Measurements from ENCODE around the gene THTPA.

DNA sequence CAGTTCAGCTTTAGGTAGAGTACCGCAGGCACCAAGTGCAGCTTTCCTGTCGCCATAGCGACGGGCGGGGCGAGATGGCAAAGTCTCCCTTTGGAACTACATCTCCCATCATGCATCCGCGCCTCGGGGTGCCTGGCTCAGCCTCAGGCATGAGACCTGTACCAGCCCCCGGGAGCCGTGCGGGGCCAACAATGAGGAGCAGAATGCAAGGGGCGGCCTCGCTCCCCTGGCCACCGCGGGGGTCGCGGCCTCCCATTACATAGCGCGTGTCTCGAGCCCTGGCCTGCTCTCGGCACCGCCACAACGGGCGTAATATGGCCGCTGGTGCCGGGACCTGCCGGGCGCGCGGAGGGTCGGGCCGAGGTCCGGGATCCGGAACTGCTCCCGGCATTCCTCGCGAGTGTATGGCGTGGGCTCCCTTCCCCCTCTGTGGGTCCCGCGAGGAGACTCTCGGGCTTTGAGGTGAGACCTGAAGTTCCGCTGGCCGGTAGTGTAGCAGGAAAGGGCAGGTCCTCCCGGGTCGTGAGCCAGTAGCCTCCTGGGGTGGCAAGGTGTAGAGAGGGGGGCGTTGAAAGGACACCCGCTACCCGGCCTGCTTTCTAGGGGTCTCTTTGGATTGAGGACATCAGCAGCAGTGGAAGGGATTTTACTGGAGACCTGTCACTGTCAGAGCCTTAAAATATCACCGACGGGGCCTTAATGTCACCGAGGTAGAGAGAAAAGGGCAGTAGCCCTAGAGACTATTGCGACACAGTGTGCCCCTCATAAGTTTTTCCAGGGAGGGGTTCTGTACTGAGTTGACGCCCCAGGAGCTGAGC, at the start of gene THTPA:
- TF ChIP-seq ZNF10 (CRISPR knock-in tag; IDR thresholded peaks at IDR 0.05; ENCODE audit: borderline replicate concordance, low read depth) (peak; percentile 95; the same call in 1 of the 2 replicates), NR2F2 (IDR thresholded peaks at IDR 0.05; ENCODE audit: borderline replicate concordance, low read depth) (no peak), ELF3 (CRISPR knock-in tag; IDR thresholded peaks at IDR 0.05) (peak; percentile 95), SMAD1 (CRISPR knock-in tag; IDR thresholded peaks at IDR 0.05; ENCODE audit: borderline replicate concordance, low read depth) (peak; percentile 99), AHR (CRISPR knock-in tag; IDR thresholded peaks at IDR 0.05) (peak; percentile 99), ZNF121 (CRISPR knock-in tag; IDR thresholded peaks at IDR 0.05) (peak; percentile 93), STAG1 (CRISPR knock-in tag; IDR thresholded peaks at IDR 0.05) (no peak; the same call in 1 of the 2 replicates)
- TF ChIP-seq, protein P1, sequence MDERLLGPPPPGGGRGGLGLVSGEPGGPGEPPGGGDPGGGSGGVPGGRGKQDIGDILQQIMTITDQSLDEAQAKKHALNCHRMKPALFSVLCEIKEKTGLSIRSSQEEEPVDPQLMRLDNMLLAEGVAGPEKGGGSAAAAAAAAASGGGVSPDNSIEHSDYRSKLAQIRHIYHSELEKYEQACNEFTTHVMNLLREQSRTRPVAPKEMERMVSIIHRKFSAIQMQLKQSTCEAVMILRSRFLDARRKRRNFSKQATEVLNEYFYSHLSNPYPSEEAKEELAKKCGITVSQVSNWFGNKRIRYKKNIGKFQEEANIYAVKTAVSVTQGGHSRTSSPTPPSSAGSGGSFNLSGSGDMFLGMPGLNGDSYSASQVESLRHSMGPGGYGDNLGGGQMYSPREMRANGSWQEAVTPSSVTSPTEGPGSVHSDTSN (CRISPR knock-in tag; IDR thresholded peaks at IDR 0.05), result no peak
- TF ChIP-seq, protein P2, sequence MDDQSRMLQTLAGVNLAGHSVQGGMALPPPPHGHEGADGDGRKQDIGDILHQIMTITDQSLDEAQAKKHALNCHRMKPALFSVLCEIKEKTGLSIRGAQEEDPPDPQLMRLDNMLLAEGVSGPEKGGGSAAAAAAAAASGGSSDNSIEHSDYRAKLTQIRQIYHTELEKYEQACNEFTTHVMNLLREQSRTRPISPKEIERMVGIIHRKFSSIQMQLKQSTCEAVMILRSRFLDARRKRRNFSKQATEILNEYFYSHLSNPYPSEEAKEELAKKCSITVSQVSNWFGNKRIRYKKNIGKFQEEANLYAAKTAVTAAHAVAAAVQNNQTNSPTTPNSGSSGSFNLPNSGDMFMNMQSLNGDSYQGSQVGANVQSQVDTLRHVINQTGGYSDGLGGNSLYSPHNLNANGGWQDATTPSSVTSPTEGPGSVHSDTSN (CRISPR knock-in tag; IDR thresholded peaks at IDR 0.05; ENCODE audit: borderline replicate concordance), result peak; percentile 92; the same call in 1 of the 2 replicates
- TF ChIP-seq, protein P3, sequence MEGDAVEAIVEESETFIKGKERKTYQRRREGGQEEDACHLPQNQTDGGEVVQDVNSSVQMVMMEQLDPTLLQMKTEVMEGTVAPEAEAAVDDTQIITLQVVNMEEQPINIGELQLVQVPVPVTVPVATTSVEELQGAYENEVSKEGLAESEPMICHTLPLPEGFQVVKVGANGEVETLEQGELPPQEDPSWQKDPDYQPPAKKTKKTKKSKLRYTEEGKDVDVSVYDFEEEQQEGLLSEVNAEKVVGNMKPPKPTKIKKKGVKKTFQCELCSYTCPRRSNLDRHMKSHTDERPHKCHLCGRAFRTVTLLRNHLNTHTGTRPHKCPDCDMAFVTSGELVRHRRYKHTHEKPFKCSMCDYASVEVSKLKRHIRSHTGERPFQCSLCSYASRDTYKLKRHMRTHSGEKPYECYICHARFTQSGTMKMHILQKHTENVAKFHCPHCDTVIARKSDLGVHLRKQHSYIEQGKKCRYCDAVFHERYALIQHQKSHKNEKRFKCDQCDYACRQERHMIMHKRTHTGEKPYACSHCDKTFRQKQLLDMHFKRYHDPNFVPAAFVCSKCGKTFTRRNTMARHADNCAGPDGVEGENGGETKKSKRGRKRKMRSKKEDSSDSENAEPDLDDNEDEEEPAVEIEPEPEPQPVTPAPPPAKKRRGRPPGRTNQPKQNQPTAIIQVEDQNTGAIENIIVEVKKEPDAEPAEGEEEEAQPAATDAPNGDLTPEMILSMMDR (CRISPR knock-in tag; IDR thresholded peaks at IDR 0.05), result peak; percentile 41

Data from HepG2 (cell line).